Thyroid gland (tissue), 4 donors: ENCODE data around the gene SLC44A1. TPM values are rescaled to one million over a fixed set of nuclear protein-coding genes. Genes with fewer than 3 reads are reported as not detected.

Source experiments
- DNase-seq, 2 donors: peaks; one replicate each; pipeline ENCODE4 v3.0.0-alpha.2; 2019
- H3K27ac ChIP-seq, 3 donors: fragments of 200-600 bp; sonication (generic); 1 replicate in 2 of 3; 2 replicates in 1 of 3; pipeline ENCODE4 v1.5.1; 2016 to 2019; ENCODE audit warnings: mild to moderate bottlenecking in 1 of 3, moderate library complexity in 1 of 3
- H3K27me3 ChIP-seq: fragments of 200-600 bp; sonication (generic); one replicate; pipeline ENCODE4 v1.5.1; 2019
- H3K36me3 ChIP-seq, 2 donors: fragments of 200-600 bp; sonication (generic); one replicate each; pipeline ENCODE4 v1.5.1; 2016 to 2019
- H3K4me1 ChIP-seq, 2 donors: fragments of 200-600 bp; sonication (generic); one replicate each; pipeline ENCODE4 v1.5.1; 2017 to 2019
- H3K4me3 ChIP-seq, 3 donors: fragments of 200-600 bp; sonication (generic); replicated peaks in 1 of 3; 1 replicate in 2 of 3; 2 replicates in 1 of 3; pipeline ENCODE4 v1.5.1; 2016; ENCODE audit warnings: mild to moderate bottlenecking in 1 of 3
- H3K9me3 ChIP-seq: fragments of 200-600 bp; sonication (generic); one replicate; pipeline ENCODE4 v1.5.1; 2017
- CTCF ChIP-seq, 6 experiments: fragments of 200-600 bp in 3 of 6; fragments of 450-650 bp in 3 of 6; sonication (generic) in 3 of 6; IDR thresholded peaks; one replicate each; pipeline ENCODE4 v1.5.1; 2016 to 2019; ENCODE audit warnings: antibody characterized with exemption in 6 of 6, mild to moderate bottlenecking in 2 of 6, inconsistent platforms in 1 of 6, moderate library complexity in 1 of 6
- POLR2A ChIP-seq, 2 donors: fragments of 450-650 bp; IDR thresholded peaks; one replicate each; pipeline ENCODE4 v1.6.1; 2017; ENCODE audit warnings: antibody characterized with exemption in 2 of 2, mild to moderate bottlenecking in 2 of 2, moderate library complexity in 1 of 2
- WGBS, 2 donors: methylation state at CpG; one replicate each; pipeline ENCODE4 v1.1.5; 2017; 5-methylcytosine and 5-hydroxymethylcytosine counted together
- intact Hi-C: fragments of 100-400 bp; cut with DNase I; formaldehyde crosslinking; loops from one replicate; pipeline ENCODE4 v1.15.1; 2023
- total RNA-seq, 4 donors: library from RNA; depleted of rRNA; stranded (reverse); fragments of >200 nt; gene quantifications; one replicate each; pipeline ENCODE4 v1.2.3, GENCODE V29; 2016

SLC44A1 gene
- total RNA-seq, 4 donors from 2014 or later, result 102 to 144 (median 132) TPM

GRCh38 chr9:105431424-105432246, 187.2 kb downstream of the SLC44A1 start:
- TF ChIP-seq CTCF (IDR thresholded peaks at IDR 0.05) (no peak), POLR2A (IDR thresholded peaks at IDR 0.05) (no peak)
- Histone ChIP-seq H3K4me3 (no peak overlapping the region), H3K36me3 (no peaks in the 10 kb centered on the region), H3K27me3 (no peaks in the 10 kb centered on the region), H3K27ac (no peak overlapping the region), H3K4me1 (no peaks in the 10 kb centered on the region), H3K9me3 (no peaks in the 10 kb centered on the region)
- no peak for DNase-seq
- intact Hi-C loops, result no loop called here
- 85 to 91% methylated on average over 9 of the region's 9 CpGs for WGBS, 2 donors

GRCh38 chr9:105432247-105432842, 187.9 kb downstream of the SLC44A1 start:
- intact Hi-C loops, result no loop called here
- no peaks in the 10 kb centered on the region for H3K4me1 ChIP-seq
- TF ChIP-seq POLR2A (IDR thresholded peaks at IDR 0.05), result no peak
- no peak for TF ChIP-seq CTCF (IDR thresholded peaks at IDR 0.05)

GRCh38 chr9:105435453-105435852, 191.0 kb downstream of the SLC44A1 start:
- intact Hi-C loops, result no loop called here
- WGBS, 2 donors, result 90 to 94% methylated on average over 3 of the region's 3 CpGs
- Histone ChIP-seq H3K4me3 (no peak overlapping the region), H3K36me3 (no peaks in the 10 kb centered on the region), H3K27me3 (no peaks in the 10 kb centered on the region), H3K4me1 (peaks cover 4 to 17% of the 10 kb centered on the region in 2 donors), H3K9me3 (no peaks in the 10 kb centered on the region), H3K27ac (no peak overlapping the region)
- TF ChIP-seq POLR2A (IDR thresholded peaks at IDR 0.05) (no peak), CTCF (IDR thresholded peaks at IDR 0.05) (no peak)
- no peak for DNase-seq

More at GRCh38 chr9:105432247-105432842, 187.9 kb downstream of the SLC44A1 start:
- Histone ChIP-seq H3K27ac (no peak overlapping the region), H3K36me3 (no peaks in the 10 kb centered on the region), H3K9me3 (no peaks in the 10 kb centered on the region), H3K4me3 (no peak overlapping the region), H3K27me3 (no peaks in the 10 kb centered on the region)
- WGBS, 2 donors, result 89% methylated on average over 2 of the region's 2 CpGs
- DNase-seq, result no peak

GRCh38 chr9:105436783-105437182, 192.3 kb downstream of the SLC44A1 start:
- H3K27ac ChIP-seq, result no peak overlapping the region
- intact Hi-C loops, result no loop called here

More at GRCh38 chr9:105436783-105437182, 192.3 kb downstream of the SLC44A1 start:
- no peaks in the 10 kb centered on the region for H3K36me3 ChIP-seq
- H3K4me3 ChIP-seq, result no peak overlapping the region
- peaks cover 4 to 17% of the 10 kb centered on the region in 2 donors for H3K4me1 ChIP-seq
- whole genome bisulfite sequencing, 2 donors, result 87 to 93% methylated on average over 4 of the region's 4 CpGs
- no peaks in the 10 kb centered on the region for H3K27me3 ChIP-seq
- no peak for DNase-seq
- TF ChIP-seq CTCF (IDR thresholded peaks at IDR 0.05) (no peak), POLR2A (IDR thresholded peaks at IDR 0.05) (no peak)
- H3K9me3 ChIP-seq, result no peaks in the 10 kb centered on the region
